Measurements from ENCODE around the gene KRT81.

Gene KRT81

DNA sequence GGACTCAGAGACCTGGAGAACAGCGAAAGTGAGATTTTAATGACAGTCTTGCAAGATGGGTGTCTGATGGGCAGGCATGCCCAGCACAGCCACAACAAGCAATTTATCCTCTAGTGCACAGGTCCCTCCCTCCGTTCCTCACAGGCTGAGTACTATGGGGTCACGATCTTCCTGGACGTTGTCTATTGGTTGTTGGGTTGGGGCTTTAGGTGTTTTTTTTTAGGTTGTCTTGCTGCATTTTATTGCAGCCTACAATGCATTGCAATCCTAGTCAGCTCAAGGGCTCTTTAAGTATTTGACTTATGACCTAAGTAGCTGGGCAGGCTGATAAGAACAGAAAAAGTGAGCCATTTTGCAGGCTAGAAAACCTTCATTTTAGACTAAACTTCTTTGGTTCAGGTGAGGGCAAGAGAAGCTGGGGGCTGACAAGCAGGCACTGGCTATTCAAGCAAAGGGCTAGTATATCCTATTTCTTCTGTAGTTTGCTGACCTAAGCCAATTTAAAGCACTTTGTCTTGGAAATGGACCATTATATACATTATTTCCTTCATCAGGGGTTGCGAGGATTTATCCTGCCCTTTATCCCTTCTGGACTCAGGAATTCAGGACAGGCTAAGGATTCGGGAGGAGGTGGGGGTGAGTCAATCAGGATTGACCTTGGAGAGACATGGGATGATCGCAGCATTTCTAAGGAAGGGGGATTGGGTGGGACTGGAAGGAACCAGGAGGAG, 52.3 kb downstream of the KRT81 start:
- DNase-seq = no peak

DNA sequence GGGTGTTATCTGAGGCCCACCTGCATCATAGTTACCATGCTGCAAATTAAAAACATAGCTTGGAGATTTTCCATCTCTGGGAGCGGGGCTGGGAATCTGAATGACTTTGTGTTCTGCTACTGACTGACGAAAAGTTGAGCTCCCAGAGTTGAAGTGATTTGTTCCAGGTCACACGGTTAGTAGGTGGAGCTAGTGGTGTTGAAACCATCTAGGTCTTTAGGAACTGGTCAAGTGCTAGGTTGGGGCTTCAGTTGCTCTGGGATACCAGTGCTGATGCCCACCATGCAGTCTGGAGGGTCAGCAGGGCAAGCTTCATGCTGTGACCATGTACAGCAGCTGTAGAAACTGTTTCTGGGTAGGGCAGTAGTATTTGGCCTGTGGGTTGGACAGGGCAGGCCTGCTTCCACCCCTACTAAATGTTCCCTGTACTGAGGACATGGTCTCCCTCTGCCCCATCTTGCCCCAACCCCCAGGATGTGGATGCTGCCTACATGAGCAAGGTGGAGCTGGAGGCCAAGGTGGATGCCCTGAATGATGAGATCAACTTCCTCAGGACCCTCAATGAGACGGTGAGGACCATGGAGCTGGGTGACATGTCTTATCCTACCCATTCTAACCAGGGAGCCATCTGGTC, 53.0 kb downstream of the KRT81 start:
- DNase-seq = no peak

DNA sequence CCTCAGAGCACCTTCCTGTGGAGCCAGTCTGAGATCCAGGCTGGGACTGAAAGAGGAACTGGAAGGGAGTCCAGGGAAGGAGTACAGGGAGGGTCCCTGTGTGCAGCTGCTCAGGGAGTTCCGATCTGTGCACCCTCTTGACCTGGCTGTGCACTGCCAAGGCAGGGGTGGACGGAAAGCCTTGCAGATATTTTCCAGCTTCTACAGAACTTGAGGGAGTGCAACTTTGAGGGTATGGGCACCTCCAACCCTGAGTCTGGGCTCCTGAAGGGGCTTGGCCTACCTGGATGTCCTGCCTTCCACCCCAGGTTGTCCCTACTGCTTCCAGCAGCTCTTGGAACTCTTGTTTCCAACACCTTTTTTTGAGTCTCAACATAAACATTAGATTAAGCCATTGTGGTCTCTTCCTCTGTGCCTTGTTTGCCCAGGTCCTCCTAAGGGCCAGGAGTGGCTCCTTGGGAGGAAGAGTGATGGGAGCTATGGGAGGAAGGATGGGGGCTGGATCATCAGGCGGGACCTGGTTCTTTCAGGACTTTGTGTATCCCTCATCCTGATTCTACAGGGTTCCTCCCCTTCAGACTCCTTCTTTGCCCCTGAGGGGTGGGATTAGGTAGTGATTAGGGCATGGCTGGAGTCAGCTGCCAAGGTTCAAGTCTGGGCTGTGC, 54.8 kb downstream of the KRT81 start:
- no peak for DNase-seq
